H9 (cell line): Measurements from ENCODE around the gene TEX261. TPM values are rescaled to one million over a fixed set of nuclear protein-coding genes. Genes with fewer than 3 reads are reported as not detected.

Experiments used
- DNase-seq: peaks from one replicate; pipeline ENCODE4 v3.0.0-alpha.2; 2017
- H2AFZ ChIP-seq: one replicate; pipeline ENCODE4 v1.6.1; 2013; ENCODE audit warnings: mild to moderate bottlenecking, low read length, control low read depth, moderate library complexity
- H2AK5ac ChIP-seq: 2 replicates; pipeline ENCODE4 v1.6.1; 2013; ENCODE audit warnings: low read length, control low read depth, mixed read lengths; ENCODE audit not compliant: insufficient read length
- H2BK120ac ChIP-seq: one replicate; pipeline ENCODE4 v1.6.1; 2013; ENCODE audit warnings: low read depth, mild to moderate bottlenecking, low read length, control low read depth, inconsistent platforms; ENCODE audit not compliant: poor library complexity, severe bottlenecking
- H2BK12ac ChIP-seq: 2 replicates; pipeline ENCODE4 v1.6.1; 2013; ENCODE audit warnings: low read length, control low read depth, mixed read lengths, low read depth; ENCODE audit not compliant: insufficient read length
- H2BK15ac ChIP-seq: 2 replicates; pipeline ENCODE4 v1.6.1; 2013; ENCODE audit warnings: low read depth, low read length, control low read depth
- H2BK20ac ChIP-seq: one replicate; pipeline ENCODE4 v1.6.1; 2013; ENCODE audit warnings: low read depth, mild to moderate bottlenecking, low read length, control low read depth, inconsistent platforms; ENCODE audit not compliant: poor library complexity, severe bottlenecking
- H2BK5ac ChIP-seq: 2 replicates; pipeline ENCODE4 v1.6.1; 2013; ENCODE audit warnings: low read length, control low read depth, mixed read lengths; ENCODE audit not compliant: insufficient read length
- H3K14ac ChIP-seq: 2 replicates; pipeline ENCODE4 v1.6.1; 2013; ENCODE audit warnings: low read length, control low read depth; ENCODE audit not compliant: insufficient read depth
- H3K18ac ChIP-seq: 2 replicates; pipeline ENCODE4 v1.6.1; 2013; ENCODE audit warnings: low read depth, mild to moderate bottlenecking, mixed read lengths, low read length, control low read depth; ENCODE audit not compliant: insufficient read length
- H3K23ac ChIP-seq: 2 replicates; pipeline ENCODE4 v1.6.1; 2013; ENCODE audit warnings: low read length, control low read depth, mixed read lengths, low read depth; ENCODE audit not compliant: insufficient read length
- H3K23me2 ChIP-seq: 2 replicates; pipeline ENCODE4 v1.6.1; 2013; ENCODE audit warnings: low read depth, mild to moderate bottlenecking, mixed read lengths, low read length, control low read depth; ENCODE audit not compliant: insufficient read length, poor library complexity, severe bottlenecking
- H3K27ac ChIP-seq: 2 replicates; pipeline ENCODE4 v1.5.1; 2013; ENCODE audit warnings: low read length, control low read depth, mixed read lengths, low read depth; ENCODE audit not compliant: insufficient read length
- H3K27me3 ChIP-seq: 2 replicates; pipeline ENCODE4 v1.6.1; 2013; ENCODE audit warnings: low read length, control low read depth, inconsistent platforms; ENCODE audit not compliant: insufficient read depth
- H3K4ac ChIP-seq: 2 replicates; pipeline ENCODE4 v1.6.1; 2013; ENCODE audit warnings: low read depth, mild to moderate bottlenecking, control low read depth, inconsistent platforms, low read length, moderate library complexity
- H3K4me1 ChIP-seq: 2 replicates; pipeline ENCODE4 v1.6.1; 2013; ENCODE audit warnings: low read length, control low read depth, inconsistent platforms; ENCODE audit not compliant: insufficient read depth
- H3K4me2 ChIP-seq: 2 replicates; pipeline ENCODE4 v1.6.1; 2013; ENCODE audit warnings: low read length, control low read depth, mixed read lengths; ENCODE audit not compliant: insufficient read length, insufficient read depth
- H3K56ac ChIP-seq: 2 replicates; pipeline ENCODE4 v1.6.1; 2013; ENCODE audit warnings: low read depth, mild to moderate bottlenecking, mixed read lengths, low read length, control low read depth; ENCODE audit not compliant: insufficient read length
- H3K79me1 ChIP-seq: 2 replicates; pipeline ENCODE4 v1.6.1; 2013; ENCODE audit warnings: low read depth, mild to moderate bottlenecking, moderate library complexity, low read length, control low read depth, inconsistent platforms; ENCODE audit not compliant: insufficient read depth, poor library complexity, severe bottlenecking
- H3K79me2 ChIP-seq: 2 replicates; pipeline ENCODE4 v1.6.1; 2013; ENCODE audit warnings: low read length, control low read depth, inconsistent platforms; ENCODE audit not compliant: insufficient read depth
- H3K9ac ChIP-seq: 2 replicates; pipeline ENCODE4 v1.6.1; 2013; ENCODE audit warnings: low read length, control low read depth, mixed read lengths; ENCODE audit not compliant: insufficient read length; ENCODE audit errors: extremely low read depth
- H3K9me3 ChIP-seq: one replicate; pipeline ENCODE4 v1.6.1; 2013; ENCODE audit warnings: low read depth, low read length, inconsistent platforms; ENCODE audit not compliant: control insufficient read depth
- H3T11ph ChIP-seq: one replicate; pipeline ENCODE4 v1.6.1; 2013; ENCODE audit warnings: mild to moderate bottlenecking, low read length, control low read depth, inconsistent platforms
- H4K20me1 ChIP-seq: one replicate; pipeline ENCODE4 v1.6.1; 2013; ENCODE audit not compliant: control insufficient read depth, insufficient read length, insufficient read depth
- H4K5ac ChIP-seq: 2 replicates; pipeline ENCODE4 v1.6.1; 2013; ENCODE audit warnings: low read depth, mild to moderate bottlenecking, mixed read lengths, low read length, control low read depth; ENCODE audit not compliant: insufficient read length
- H4K8ac ChIP-seq: replicated peaks from 2 replicates; pipeline ENCODE4 v1.6.1; 2013; ENCODE audit warnings: low read length, control low read depth, mixed read lengths, low read depth; ENCODE audit not compliant: insufficient read length
- H4K91ac ChIP-seq: 2 replicates; pipeline ENCODE4 v1.6.1; 2013; ENCODE audit warnings: low read depth, mild to moderate bottlenecking, moderate library complexity, mixed read lengths, low read length, control low read depth; ENCODE audit not compliant: insufficient read length
- H3K27ac Mint-ChIP-seq, 3 experiments: 2 replicates in 2 of 3; 3 replicates in 1 of 3; pipeline ENCODE4 v1.8.0; 2020 to 2021; ENCODE audit warnings: mixed read lengths in 3 of 3, mild to moderate bottlenecking in 1 of 3, moderate library complexity in 1 of 3
- H3K27me3 Mint-ChIP-seq: 2 replicates; pipeline ENCODE4 v1.8.0; 2021; ENCODE audit warnings: low read depth, mild to moderate bottlenecking, moderate library complexity, mixed read lengths
- H3K36me3 Mint-ChIP-seq, 3 experiments: 2 replicates in 2 of 3; 3 replicates in 1 of 3; pipeline ENCODE4 v1.8.0; 2020 to 2021; ENCODE audit warnings: low read depth in 3 of 3, mixed read lengths in 3 of 3; ENCODE audit not compliant: insufficient read depth in 1 of 3
- H3K4me1 Mint-ChIP-seq, 2 experiments: 2 replicates each; pipeline ENCODE4 v1.8.0; 2020; ENCODE audit warnings: mixed read lengths in 2 of 2
- H3K4me3 Mint-ChIP-seq, 2 experiments: 2 replicates in 1 of 2; 3 replicates in 1 of 2; pipeline ENCODE4 v1.8.0; 2020 to 2021; ENCODE audit warnings: mild to moderate bottlenecking in 2 of 2, mixed read lengths in 2 of 2, moderate library complexity in 1 of 2
- H3K9me3 Mint-ChIP-seq, 2 experiments: 2 replicates in 1 of 2; 3 replicates in 1 of 2; pipeline ENCODE4 v1.8.0; 2020; ENCODE audit warnings: mild to moderate bottlenecking in 2 of 2, mixed read lengths in 2 of 2, moderate library complexity in 1 of 2
- WGBS: extraction: QIAGEN DNeasy Blood & Tissue Kit; methylation state at CpG from one replicate; pipeline ENCODE4 v1.1.7; 2013; ENCODE audit warnings: missing lambda C conversion rate, low lambda C conversion rate, mixed read lengths; ENCODE audit not compliant: insufficient read length; ENCODE audit errors: extremely low coverage; 5-methylcytosine and 5-hydroxymethylcytosine counted together
- total RNA-seq: library from RNA; stranded (reverse); gene quantifications from 2 replicates; pipeline ENCODE4 v1.2.1, GENCODE V29; 2021
- TF ChIP-seq, protein P1 (sequence below): fragments of 200-600 bp; sonication (generic); conservative IDR thresholded peaks from 3 replicates; pipeline ENCODE4 v1.8.0; 2021; ENCODE audit warnings: antibody characterized with exemption, mild to moderate bottlenecking

The TEX261 gene
- total RNA-seq, 1 experiment from 2014 or later, result 19.2 TPM

GRCh38 chr2:70961648-70961994 is 33.1 kb downstream of the TEX261 start:
- Histone ChIP-seq H3K18ac (no peak overlapping the region), H2BK12ac (no peak overlapping the region), H3K4ac (no peak overlapping the region), H3K79me2 (no peaks in the 10 kb centered on the region), H3K56ac (no peak overlapping the region), H2BK120ac (no peak overlapping the region), H4K8ac (no peak overlapping the region), H3K9ac (no peak overlapping the region), H3K9me3 (no peaks in the 10 kb centered on the region), H4K91ac (no peak overlapping the region), H3K79me1 (no peaks in the 10 kb centered on the region), H3K27me3 (peaks cover 15% of the 10 kb centered on the region; the same call in 1 of the 2 replicates), H3K4me2 (no peak overlapping the region), H2BK20ac (no peak overlapping the region), H3K23me2 (peaks cover 7% of the 10 kb centered on the region), H2BK5ac (no peak overlapping the region), H2BK15ac (no peak overlapping the region), H3T11ph (no peak overlapping the region), H3K27ac (no peak overlapping the region), H4K20me1 (peaks cover 3% of the 10 kb centered on the region), H2AK5ac (no peak overlapping the region), H2AFZ (no peak overlapping the region), H3K14ac (no peak overlapping the region), H3K4me1 (no peaks in the 10 kb centered on the region), H4K5ac (no peak overlapping the region), H3K23ac (no peak overlapping the region)
- H3K36me3 Mint-ChIP-seq, result no peaks in the 10 kb centered on the region
- peaks cover 3 to 5% of the 10 kb centered on the region in 2 experiments for H3K4me1 Mint-ChIP-seq
- no peak overlapping the region for H3K4me3 Mint-ChIP-seq
- peak; percentile 15 for DNase-seq
- H3K27ac Mint-ChIP-seq, result no peak overlapping the region
- peaks cover 79% of the 10 kb centered on the region for H3K27me3 Mint-ChIP-seq
- no peaks in the 10 kb centered on the region; a peak in 1 of 5 replicates for H3K9me3 Mint-ChIP-seq
- TF ChIP-seq, protein P1, sequence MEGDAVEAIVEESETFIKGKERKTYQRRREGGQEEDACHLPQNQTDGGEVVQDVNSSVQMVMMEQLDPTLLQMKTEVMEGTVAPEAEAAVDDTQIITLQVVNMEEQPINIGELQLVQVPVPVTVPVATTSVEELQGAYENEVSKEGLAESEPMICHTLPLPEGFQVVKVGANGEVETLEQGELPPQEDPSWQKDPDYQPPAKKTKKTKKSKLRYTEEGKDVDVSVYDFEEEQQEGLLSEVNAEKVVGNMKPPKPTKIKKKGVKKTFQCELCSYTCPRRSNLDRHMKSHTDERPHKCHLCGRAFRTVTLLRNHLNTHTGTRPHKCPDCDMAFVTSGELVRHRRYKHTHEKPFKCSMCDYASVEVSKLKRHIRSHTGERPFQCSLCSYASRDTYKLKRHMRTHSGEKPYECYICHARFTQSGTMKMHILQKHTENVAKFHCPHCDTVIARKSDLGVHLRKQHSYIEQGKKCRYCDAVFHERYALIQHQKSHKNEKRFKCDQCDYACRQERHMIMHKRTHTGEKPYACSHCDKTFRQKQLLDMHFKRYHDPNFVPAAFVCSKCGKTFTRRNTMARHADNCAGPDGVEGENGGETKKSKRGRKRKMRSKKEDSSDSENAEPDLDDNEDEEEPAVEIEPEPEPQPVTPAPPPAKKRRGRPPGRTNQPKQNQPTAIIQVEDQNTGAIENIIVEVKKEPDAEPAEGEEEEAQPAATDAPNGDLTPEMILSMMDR, result no peak
- no CpG with 5 or more reads among the region's 4 CpGs for WGBS
